Glomerular endothelial cell (primary cell): Measurements from ENCODE around the gene RPF1. TPM values are rescaled to one million over a fixed set of nuclear protein-coding genes. Genes with fewer than 3 reads are reported as not detected.

Source experiments
- DNase-seq: peaks from one replicate; pipeline ENCODE4 v3.0.0-alpha.2; 2011; ENCODE audit warnings: low read depth, low spot score; ENCODE audit errors: extremely low read depth
- total RNA-seq: library from RNA; depleted of rRNA; stranded (reverse); fragments of >200 nt; gene quantifications from 2 replicates; pipeline ENCODE4 v1.2.3, GENCODE V29; 2015

The RPF1 gene
- total RNA-seq, 1 donor from 2014 or later = 44.9 TPM

GRCh38 chr1:84541679-84542078 is 62.6 kb downstream of the RPF1 start:
- no peak for DNase-seq

Other genes starting within 250 kb of the RPF1 start
- gene SAMD13, start 177.6 kb upstream of the RPF1 start, total RNA-seq = 1.3 and 1.5 TPM in 2 replicates
- not detected in 2 replicates for gene DNASE2B, start 80.8 kb upstream of the RPF1 start, total RNA-seq
- 7.2 TPM in 1 of 2 replicates, not detected in the other for gene SPATA1, start 27.1 kb downstream of the RPF1 start, total RNA-seq
- 180 and 183 TPM in 2 replicates for gene GNG5, start 27.3 kb downstream of the RPF1 start, total RNA-seq
- 9.0 and 11.5 TPM in 2 replicates for gene CTBS, start 95.2 kb downstream of the RPF1 start, total RNA-seq
- 3.9 and 4.3 TPM in 2 replicates for gene SSX2IP, start 211.2 kb downstream of the RPF1 start, total RNA-seq